Suprapubic skin (tissue), 4 donors: ENCODE results near the gene KMT2B. TPM values are rescaled to one million over a fixed set of nuclear protein-coding genes. Genes with fewer than 3 reads are reported as not detected.

Experiments used
- DNase-seq, 2 donors: peaks; one replicate each; pipeline ENCODE4 v3.0.0-alpha.2; 2019; ENCODE audit warnings: low spot score in 2 of 2
- H3K27ac ChIP-seq: fragments of 200-600 bp; sonication (generic); one replicate; pipeline ENCODE4 v1.5.1; 2019
- H3K27me3 ChIP-seq: fragments of 200-600 bp; sonication (generic); one replicate; pipeline ENCODE4 v1.5.1; 2019
- H3K36me3 ChIP-seq: fragments of 200-600 bp; sonication (generic); one replicate; pipeline ENCODE4 v1.5.1; 2019
- H3K4me1 ChIP-seq: fragments of 200-600 bp; sonication (generic); one replicate; pipeline ENCODE4 v1.5.1; 2019
- H3K4me3 ChIP-seq: fragments of 200-600 bp; sonication (generic); one replicate; pipeline ENCODE4 v1.5.1; 2019; ENCODE audit warnings: mild to moderate bottlenecking
- H3K9me3 ChIP-seq: fragments of 200-600 bp; sonication (generic); one replicate; pipeline ENCODE4 v1.5.1; 2019
- EP300 ChIP-seq: sonication (generic); formaldehyde crosslinking; IDR thresholded peaks from one replicate; pipeline ENCODE4 v1.6.1; 2017; ENCODE audit warnings: antibody characterized with exemption
- POLR2A ChIP-seq, 2 donors: fragments of 450-650 bp; IDR thresholded peaks; one replicate each; pipeline ENCODE4 v1.6.1; 2017; ENCODE audit warnings: antibody characterized with exemption in 2 of 2, mild to moderate bottlenecking in 2 of 2, moderate library complexity in 2 of 2
- POLR2AphosphoS5 ChIP-seq, 3 donors: sonication (generic); formaldehyde crosslinking; IDR thresholded peaks; one replicate each; pipeline ENCODE4 v1.6.1; 2017; ENCODE audit warnings: antibody characterized with exemption in 3 of 3
- WGBS: methylation state at CpG from one replicate; pipeline ENCODE4 v1.1.5; 2018; 5-methylcytosine and 5-hydroxymethylcytosine counted together
- total RNA-seq, 4 donors: library from RNA; depleted of rRNA; stranded (reverse); fragments of >200 nt; gene quantifications; one replicate each; pipeline ENCODE4 v1.1.0, GENCODE V29; 2016
- TF ChIP-seq, protein P1 (sequence below), 2 donors: fragments of 200-600 bp in 1 of 2; fragments of 450-650 bp in 1 of 2; sonication (generic) in 1 of 2; IDR thresholded peaks; one replicate each; pipeline ENCODE4 v1.5.1; 2016 to 2019; ENCODE audit warnings: antibody characterized with exemption in 2 of 2, mild to moderate bottlenecking in 1 of 2, moderate library complexity in 1 of 2

Gene KMT2B
- total RNA-seq, 4 donors from 2014 or later = 31.2 to 66.8 (median 45.2) TPM

DNA sequence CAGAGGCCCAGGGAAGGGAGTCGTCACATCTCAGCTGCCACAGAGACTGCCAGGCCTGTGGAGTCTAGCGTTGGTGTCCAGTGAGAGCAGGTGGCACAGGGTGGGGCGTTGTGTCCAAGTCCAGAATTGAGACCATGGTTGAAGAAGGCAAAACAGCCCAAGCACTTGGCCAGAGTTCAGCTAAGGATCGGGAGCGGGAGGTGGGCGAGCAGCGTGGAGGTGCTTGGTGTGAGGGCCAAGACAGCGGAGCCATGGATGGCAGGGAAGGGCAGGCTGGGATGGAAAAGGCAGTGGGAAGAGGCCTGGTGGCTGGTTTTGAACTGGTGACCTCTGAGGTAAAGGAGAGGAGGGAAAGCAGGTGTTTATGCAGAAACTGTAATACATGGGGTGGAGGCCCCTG is 16.5 kb downstream of the KMT2B start:
- TF ChIP-seq EP300 (no peak), POLR2A (IDR thresholded peaks at IDR 0.05) (no peak), POLR2AphosphoS5 (IDR thresholded peaks at IDR 0.05) (no peak)
- TF ChIP-seq, protein P1, sequence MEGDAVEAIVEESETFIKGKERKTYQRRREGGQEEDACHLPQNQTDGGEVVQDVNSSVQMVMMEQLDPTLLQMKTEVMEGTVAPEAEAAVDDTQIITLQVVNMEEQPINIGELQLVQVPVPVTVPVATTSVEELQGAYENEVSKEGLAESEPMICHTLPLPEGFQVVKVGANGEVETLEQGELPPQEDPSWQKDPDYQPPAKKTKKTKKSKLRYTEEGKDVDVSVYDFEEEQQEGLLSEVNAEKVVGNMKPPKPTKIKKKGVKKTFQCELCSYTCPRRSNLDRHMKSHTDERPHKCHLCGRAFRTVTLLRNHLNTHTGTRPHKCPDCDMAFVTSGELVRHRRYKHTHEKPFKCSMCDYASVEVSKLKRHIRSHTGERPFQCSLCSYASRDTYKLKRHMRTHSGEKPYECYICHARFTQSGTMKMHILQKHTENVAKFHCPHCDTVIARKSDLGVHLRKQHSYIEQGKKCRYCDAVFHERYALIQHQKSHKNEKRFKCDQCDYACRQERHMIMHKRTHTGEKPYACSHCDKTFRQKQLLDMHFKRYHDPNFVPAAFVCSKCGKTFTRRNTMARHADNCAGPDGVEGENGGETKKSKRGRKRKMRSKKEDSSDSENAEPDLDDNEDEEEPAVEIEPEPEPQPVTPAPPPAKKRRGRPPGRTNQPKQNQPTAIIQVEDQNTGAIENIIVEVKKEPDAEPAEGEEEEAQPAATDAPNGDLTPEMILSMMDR (IDR thresholded peaks at IDR 0.05) = no peak
- Histone ChIP-seq H3K4me1 (peaks cover 15% of the 10 kb centered on the region), H3K9me3 (no peaks in the 10 kb centered on the region), H3K4me3 (no peak overlapping the region), H3K27ac (no peak overlapping the region), H3K27me3 (no peaks in the 10 kb centered on the region), H3K36me3 (peaks cover 89% of the 10 kb centered on the region)
- 92% methylated on average over 8 of the region's 8 CpGs for WGBS
- DNase-seq = no peak

DNA sequence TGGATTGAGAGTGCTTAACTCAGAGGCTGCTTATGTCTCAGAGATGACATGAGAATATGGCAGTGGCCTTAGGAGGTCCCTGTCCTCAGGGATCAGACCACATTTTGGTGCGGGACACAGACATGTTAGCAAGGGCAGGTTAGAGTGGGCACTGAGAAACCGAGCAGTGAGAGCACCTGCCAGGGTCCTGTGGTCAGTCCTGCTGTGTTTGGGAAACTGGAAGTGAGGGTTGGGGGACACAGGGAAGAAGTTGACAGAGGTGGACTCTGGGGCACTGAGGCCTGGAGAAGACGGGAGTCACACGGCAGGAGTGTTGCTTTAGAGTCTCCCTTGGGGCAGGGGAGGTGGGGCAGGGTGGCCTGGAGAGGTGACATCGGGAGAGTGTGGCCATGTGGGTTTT is 17.1 kb downstream of the KMT2B start:
- Histone ChIP-seq H3K9me3 (no peaks in the 10 kb centered on the region), H3K4me3 (no peak overlapping the region), H3K27ac (no peak overlapping the region), H3K36me3 (peaks cover 83% of the 10 kb centered on the region), H3K27me3 (no peaks in the 10 kb centered on the region), H3K4me1 (peaks cover 20% of the 10 kb centered on the region)
- WGBS = 83% methylated on average over 5 of the region's 5 CpGs
- TF ChIP-seq EP300 (no peak), POLR2AphosphoS5 (IDR thresholded peaks at IDR 0.05) (no peak), POLR2A (IDR thresholded peaks at IDR 0.05) (no peak)
- TF ChIP-seq, protein P1 (IDR thresholded peaks at IDR 0.05) = no peak
- DNase-seq = no peak

DNA sequence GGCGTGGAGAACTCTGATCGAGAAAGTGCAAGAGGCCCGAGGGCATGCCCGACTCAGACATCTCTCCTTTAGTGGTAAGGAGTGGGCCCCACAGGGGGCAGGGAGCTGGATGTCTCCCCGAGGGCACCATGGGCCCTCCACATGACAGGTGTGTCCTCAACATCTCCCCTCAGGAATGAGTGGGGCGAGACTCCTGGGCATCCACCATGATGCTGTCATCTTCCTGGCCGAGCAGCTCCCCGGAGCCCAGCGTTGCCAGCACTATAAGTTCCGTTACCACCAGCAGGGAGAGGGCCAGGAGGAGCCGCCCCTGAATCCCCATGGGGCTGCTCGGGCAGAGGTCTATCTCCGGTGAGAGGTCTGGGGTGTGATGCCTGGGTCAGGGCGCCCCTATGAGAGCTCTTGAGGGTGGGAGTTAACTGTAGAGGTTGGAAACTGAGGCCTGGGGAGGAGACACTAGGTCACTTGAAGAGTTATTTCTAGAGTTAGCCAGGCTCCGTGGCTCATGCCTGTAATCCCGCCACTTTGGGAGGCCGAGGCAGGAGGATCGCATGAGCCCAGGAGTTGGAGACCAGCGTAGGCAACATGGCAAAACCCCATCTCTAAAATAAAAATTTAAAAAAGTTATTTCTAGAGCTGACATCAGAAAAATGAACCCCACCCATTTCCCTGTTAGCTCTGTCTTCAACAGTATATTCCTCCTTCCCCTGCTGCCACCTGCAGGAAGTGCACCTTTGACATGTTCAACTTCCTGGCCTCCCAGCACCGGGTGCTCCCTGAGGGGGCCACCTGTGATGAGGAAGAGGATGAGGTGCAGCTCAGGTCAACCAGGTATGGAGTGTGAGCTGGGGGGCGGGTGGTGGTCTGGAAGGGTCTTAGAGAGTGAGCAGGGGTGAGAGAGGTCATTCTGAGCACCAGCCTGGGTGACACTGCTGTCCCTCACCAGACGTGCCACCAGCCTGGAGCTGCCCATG is 19.4 kb downstream of the KMT2B start:
- no peak for DNase-seq
- Histone ChIP-seq H3K27ac (no peak overlapping the region), H3K4me3 (no peak overlapping the region), H3K4me1 (peaks cover 20% of the 10 kb centered on the region), H3K9me3 (no peaks in the 10 kb centered on the region), H3K27me3 (no peaks in the 10 kb centered on the region), H3K36me3 (peaks cover 60% of the 10 kb centered on the region)
- WGBS = 79% methylated on average over 15 of the region's 22 CpGs
- TF ChIP-seq POLR2A (IDR thresholded peaks at IDR 0.05) = no peak
- TF ChIP-seq, protein P1 (IDR thresholded peaks at IDR 0.05) = peak in 1 of 2 donors; percentile 7
- TF ChIP-seq POLR2AphosphoS5 (IDR thresholded peaks at IDR 0.05) = no peak
- no peak for TF ChIP-seq EP300

DNA sequence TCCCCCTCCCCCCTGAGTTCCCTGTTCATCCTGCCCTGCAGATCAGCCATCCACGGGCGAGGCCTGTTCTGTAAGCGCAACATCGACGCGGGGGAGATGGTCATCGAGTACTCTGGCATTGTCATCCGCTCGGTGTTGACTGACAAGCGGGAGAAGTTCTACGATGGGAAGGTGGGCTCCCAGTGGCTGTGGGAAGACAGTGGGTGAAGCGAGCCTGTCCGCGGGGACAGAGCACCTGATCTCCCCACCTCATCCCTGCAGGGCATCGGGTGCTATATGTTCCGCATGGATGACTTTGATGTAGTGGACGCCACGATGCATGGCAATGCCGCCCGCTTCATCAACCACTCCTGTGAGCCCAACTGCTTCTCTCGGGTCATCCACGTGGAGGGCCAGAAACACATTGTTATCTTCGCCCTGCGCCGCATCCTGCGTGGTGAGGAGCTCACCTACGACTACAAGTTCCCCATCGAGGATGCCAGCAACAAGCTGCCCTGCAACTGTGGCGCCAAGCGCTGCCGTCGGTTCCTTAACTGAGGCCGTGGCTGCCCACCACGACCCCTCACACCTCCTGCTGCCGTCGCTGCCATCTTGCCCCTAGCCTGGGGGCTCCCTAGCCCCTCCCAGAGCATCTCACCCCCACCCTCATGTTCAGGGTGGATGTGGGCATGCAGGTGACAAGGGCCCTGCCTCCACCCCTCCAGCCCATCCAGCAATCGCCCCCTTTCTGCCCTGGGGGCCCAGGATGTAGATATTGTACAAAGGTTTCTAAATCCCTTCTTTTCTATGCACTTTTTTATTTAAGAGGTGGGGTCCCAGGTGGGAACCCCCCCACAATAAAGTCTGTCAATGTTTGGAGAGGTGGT is 20.5 kb downstream of the KMT2B start:
- Histone ChIP-seq H3K4me1 (peaks cover 17% of the 10 kb centered on the region), H3K4me3 (no peak overlapping the region), H3K9me3 (no peaks in the 10 kb centered on the region), H3K36me3 (peaks cover 56% of the 10 kb centered on the region), H3K27me3 (no peaks in the 10 kb centered on the region), H3K27ac (no peak overlapping the region)
- DNase-seq = no peak
- WGBS = 88% methylated on average over 32 of the region's 37 CpGs
- TF ChIP-seq EP300 = no peak
- TF ChIP-seq, protein P1 (IDR thresholded peaks at IDR 0.05) = no peak
- no peak for TF ChIP-seq POLR2AphosphoS5 (IDR thresholded peaks at IDR 0.05)
- no peak for TF ChIP-seq POLR2A (IDR thresholded peaks at IDR 0.05)

DNA sequence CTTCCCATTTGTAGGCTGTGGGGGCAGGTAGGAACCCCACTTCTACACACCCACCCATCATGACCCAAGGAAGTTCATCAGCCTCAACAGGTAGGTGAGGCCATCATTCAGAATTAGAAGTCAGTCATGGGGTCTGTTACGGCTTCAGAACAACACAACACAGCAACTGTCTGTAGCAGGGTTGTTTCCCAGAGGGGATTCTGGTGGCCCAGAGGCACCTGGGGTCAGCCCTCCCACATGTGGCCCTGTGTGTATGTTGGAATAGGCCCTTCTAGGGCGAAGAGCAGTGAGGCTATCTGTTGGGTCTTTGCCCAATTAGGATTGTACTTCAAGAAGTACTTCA is 21.1 kb downstream of the KMT2B start:
- H3K36me3 ChIP-seq = peaks cover 50% of the 10 kb centered on the region
- WGBS = no CpG with 5 or more reads among the region's 2 CpGs
- H3K27me3 ChIP-seq = no peaks in the 10 kb centered on the region
- peaks cover 19% of the 10 kb centered on the region for H3K4me1 ChIP-seq
- DNase-seq = no peak
- TF ChIP-seq, protein P1 (IDR thresholded peaks at IDR 0.05) = no peak
- TF ChIP-seq POLR2A (IDR thresholded peaks at IDR 0.05) = no peak
- no peak overlapping the region for H3K4me3 ChIP-seq
- no peaks in the 10 kb centered on the region for H3K9me3 ChIP-seq
- H3K27ac ChIP-seq = no peak overlapping the region
